Panc1 (cell line): ENCODE results near the gene NTM. TPM values are rescaled to one million over a fixed set of nuclear protein-coding genes. Genes with fewer than 3 reads are reported as not detected.

Experiments
- ATAC-seq: fragments of 200-7000 bp; cut with Tn5 transposase; 2 replicates; pipeline ENCODE4 v1.9.1; 2020; ENCODE audit warnings: mild to moderate bottlenecking, moderate library complexity
- BruUV-seq: library from RNA; stranded (reverse); fragments of 400-500 nt; replicated peaks from 2 replicates; lab custom pipeline; 2021; lab: Mats Ljungman, UMichigan
- CTCF ChIA-PET: fragments of 300-600 bp; sonication (Branson Sonifier 250); formaldehyde crosslinking; loops from one replicate; lab custom pipeline; 2022; ENCODE audit warnings: antibody characterized with exemption; lab: Charles Lee
- POLR2A ChIA-PET: fragments of 300-600 bp; sonication (Branson Sonifier 250); formaldehyde crosslinking; loops from one replicate; lab custom pipeline; 2022; ENCODE audit warnings: antibody characterized with exemption; lab: Charles Lee
- DNase-seq: peaks from one replicate; pipeline ENCODE4 v3.0.0-alpha.2; 2010; ENCODE audit warnings: low read depth, low spot score
- H3K27ac ChIP-seq: 2 replicates; pipeline ENCODE4 v1.5.1; 2011; ENCODE audit warnings: mild to moderate bottlenecking, low read length, inconsistent platforms
- H3K27me3 ChIP-seq: fragments of 200-500 bp; sonication (Bioruptor generic); 2 replicates; pipeline ENCODE4 v1.6.0; 2014; ENCODE audit warnings: low read length, inconsistent platforms; ENCODE audit not compliant: control insufficient read depth, insufficient read depth
- H3K36me3 ChIP-seq: fragments of 200-500 bp; sonication (Bioruptor generic); 2 replicates; pipeline ENCODE4 v1.5.1; 2014; ENCODE audit warnings: inconsistent platforms, mild to moderate bottlenecking, low read length, moderate library complexity; ENCODE audit not compliant: control insufficient read depth, insufficient read depth
- H3K4me1 ChIP-seq: 2 replicates; pipeline ENCODE4 v1.5.1; 2011; ENCODE audit warnings: inconsistent platforms, mild to moderate bottlenecking, low read length, moderate library complexity; ENCODE audit not compliant: control insufficient read depth, insufficient read depth
- H3K4me3 ChIP-seq, 2 experiments: 2 replicates each; pipeline ENCODE4 v1.5.1; 2011 to 2012; ENCODE audit warnings: low read depth in 2 of 2, low read length in 2 of 2, mild to moderate bottlenecking in 2 of 2, inconsistent platforms in 1 of 2, moderate library complexity in 1 of 2
- H3K9me3 ChIP-seq: fragments of 200-500 bp; sonication (Bioruptor generic); 2 replicates; pipeline ENCODE4 v1.5.1; 2014; ENCODE audit warnings: low read depth, mild to moderate bottlenecking, inconsistent platforms, low read length, moderate library complexity; ENCODE audit not compliant: control insufficient read depth, insufficient read depth
- CTCF ChIP-seq: fragments of 450-650 bp; IDR thresholded peaks from 2 replicates; pipeline ENCODE4 v1.5.1; 2017; ENCODE audit warnings: mild to moderate bottlenecking
- POLR2AphosphoS5 ChIP-seq: IDR thresholded peaks from 2 replicates; pipeline ENCODE4 v1.6.1; 2012; ENCODE audit warnings: mild to moderate bottlenecking, low read depth, low read length, moderate library complexity
- REST ChIP-seq, 2 experiments: IDR thresholded peaks; 2 replicates each; pipeline ENCODE4 v1.6.1; 2011 to 2012; ENCODE audit warnings: low read depth in 2 of 2, control low read depth in 1 of 2, low read length in 1 of 2, mild to moderate bottlenecking in 1 of 2, moderate library complexity in 1 of 2; ENCODE audit not compliant: insufficient read depth in 1 of 2
- SIN3A ChIP-seq: IDR thresholded peaks from 2 replicates; pipeline ENCODE4 v1.6.1; 2012; ENCODE audit warnings: low read depth, mild to moderate bottlenecking, low read length, moderate library complexity, borderline replicate concordance; ENCODE audit not compliant: insufficient read depth
- TCF7L2 ChIP-seq: IDR thresholded peaks from 2 replicates; pipeline ENCODE4 v1.6.1; 2011; ENCODE audit warnings: mild to moderate bottlenecking, low read depth, low read length, inconsistent platforms
- in situ Hi-C: cut with HindIII; loops from 2 replicates; pipeline ENCODE4 v1.10.0; 2016; ENCODE audit warnings: low sequenced_read_pairs, low pct_unique_long_range_greater_than_20kb
- intact Hi-C: fragments of 100-400 bp; cut with micrococcal nuclease; formaldehyde crosslinking; loops from one replicate; pipeline ENCODE4 v1.10.0; 2022; ENCODE audit not compliant: unreplicated experiment
- total RNA-seq: library from RNA; stranded (reverse); gene quantifications from one replicate; pipeline ENCODE4 v1.2.1, GENCODE V29; 2021; ENCODE audit not compliant: unreplicated experiment

Gene NTM
- total RNA-seq, 1 experiment from 2014 or later = 0.10 TPM

- no peaks in the 10 kb centered on the region for H3K9me3 ChIP-seq
- no peak for TF ChIP-seq TCF7L2
- TF ChIP-seq REST (IDR thresholded peaks at IDR 0.05; ENCODE audit: insufficient read depth in 1 of 2, low read depth in 2 of 2, low read length in 1 of 2) = no peak
- no peak for TF ChIP-seq CTCF
- TF ChIP-seq SIN3A = no peak
- TF ChIP-seq POLR2AphosphoS5 = no peak
- no peaks in the 10 kb centered on the region for H3K27me3 ChIP-seq
- ATAC-seq = no peak
- BruUV-seq = no TSS peak
- in situ Hi-C loops = no loop called here
- CTCF ChIA-PET = no interaction called here
- H3K36me3 ChIP-seq = no peaks in the 10 kb centered on the region
- intact Hi-C loops = no loop called here
- H3K4me1 ChIP-seq = no peaks in the 10 kb centered on the region
- no peak overlapping the region for H3K27ac ChIP-seq
- H3K4me3 ChIP-seq = no peak overlapping the region
- DNase-seq = no peak
- POLR2A ChIA-PET = no interaction called here
Measured at GRCh38 chr11:132222345-132222744, 851.9 kb downstream of the NTM start.

- no peaks in the 10 kb centered on the region for H3K27me3 ChIP-seq
- no peaks in the 10 kb centered on the region for H3K9me3 ChIP-seq
- no peak for TF ChIP-seq REST (IDR thresholded peaks at IDR 0.05; ENCODE audit: insufficient read depth in 1 of 2, low read depth in 2 of 2, low read length in 1 of 2)
- no peak for TF ChIP-seq POLR2AphosphoS5
- no peak for TF ChIP-seq TCF7L2
- TF ChIP-seq SIN3A = no peak
- no peak for TF ChIP-seq CTCF
- DNase-seq (no peak), ATAC-seq (no peak)
- H3K27ac ChIP-seq = no peak overlapping the region
- H3K4me1 ChIP-seq = no peaks in the 10 kb centered on the region
- CTCF ChIA-PET = no interaction called here
- H3K4me3 ChIP-seq = no peak overlapping the region
- POLR2A ChIA-PET = no interaction called here
- H3K36me3 ChIP-seq = no peaks in the 10 kb centered on the region
- in situ Hi-C loops = no loop called here
- no TSS peak for BruUV-seq
- intact Hi-C loops = no loop called here
Measured at GRCh38 chr11:132226522-132226921, 856.1 kb downstream of the NTM start.
